Dermis lymphatic vessel endothelial cell (primary cell): ENCODE measurements around the gene SMAP1. TPM values are rescaled to one million over a fixed set of nuclear protein-coding genes. Genes with fewer than 3 reads are reported as not detected.

Experiments used
- total RNA-seq: library from RNA; depleted of rRNA; stranded (reverse); fragments of >200 nt; gene quantifications from 2 replicates; pipeline ENCODE4 v1.2.1, GENCODE V29; 2014

SMAP1 gene
- 11.7 and 19.9 TPM in 2 replicates for total RNA-seq

GRCh38 chr6:70667711-70668498 lies at the start of gene SMAP1:
SMAP1 (plus strand) TSS chr6:70667883; CDS start chr6:70668024, 141 bp downstream.

Other genes with a start within 250 kb of the SMAP1 start
- 5.2 and 5.5 TPM in 2 replicates for gene SDHAF4, start 101.0 kb upstream of the SMAP1 start, total RNA-seq